GM21360 (cell line): Measurements from ENCODE around the gene TK2.
"Not testable (repeated sequence)": the region's sequence is repeated elsewhere in the genome, so short reads cannot be mapped to it uniquely, and the experiment has no call there.

Experiments used
- ATAC-seq: cut with Tn5 transposase; IDR thresholded peaks from one replicate; pipeline ENCODE4 v1.9.1; 2021; ENCODE audit warnings: mild to moderate bottlenecking, moderate library complexity; ENCODE audit not compliant: unreplicated experiment

TK2 gene

DNA sequence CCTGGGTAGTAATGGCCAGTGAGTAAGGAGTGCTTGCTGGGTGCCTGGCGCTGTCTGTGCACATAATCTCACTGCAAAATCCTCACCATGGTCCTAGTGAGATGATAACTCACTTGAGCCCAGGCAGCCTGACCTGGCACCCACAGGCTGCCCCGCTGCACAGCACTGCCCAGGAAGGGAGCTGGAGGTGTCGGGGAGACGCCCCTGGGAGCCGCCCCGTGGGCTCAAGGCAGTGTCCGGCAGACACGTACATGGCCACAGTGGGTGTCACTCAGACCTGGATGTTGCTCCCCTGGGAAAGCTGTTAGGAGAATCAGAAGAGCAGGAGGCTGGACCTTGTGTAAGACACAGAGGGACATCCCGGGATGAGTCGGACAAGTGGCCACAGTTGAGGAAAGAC lies 78.7 kb downstream of the TK2 start:
- no peak for ATAC-seq

DNA sequence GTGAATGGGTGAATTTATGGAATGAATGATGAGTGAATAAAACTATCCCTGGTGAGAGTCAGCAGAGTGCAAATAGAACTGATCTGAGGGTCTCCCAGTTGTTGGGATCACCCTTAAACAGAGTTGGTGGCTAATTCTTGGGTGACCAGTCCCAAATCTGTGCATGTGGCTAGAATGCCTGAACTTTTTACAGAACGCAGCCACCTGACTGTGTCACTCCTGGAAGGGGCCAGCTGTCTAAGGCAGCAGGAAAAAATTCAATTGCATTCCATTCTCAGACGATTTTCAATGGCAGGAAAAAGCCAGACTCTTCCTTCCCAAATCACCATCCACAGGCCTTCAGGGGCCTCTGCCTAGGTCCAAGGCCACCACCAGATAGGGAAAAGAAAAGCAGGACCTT lies 79.4 kb downstream of the TK2 start:
- ATAC-seq, result no peak

DNA sequence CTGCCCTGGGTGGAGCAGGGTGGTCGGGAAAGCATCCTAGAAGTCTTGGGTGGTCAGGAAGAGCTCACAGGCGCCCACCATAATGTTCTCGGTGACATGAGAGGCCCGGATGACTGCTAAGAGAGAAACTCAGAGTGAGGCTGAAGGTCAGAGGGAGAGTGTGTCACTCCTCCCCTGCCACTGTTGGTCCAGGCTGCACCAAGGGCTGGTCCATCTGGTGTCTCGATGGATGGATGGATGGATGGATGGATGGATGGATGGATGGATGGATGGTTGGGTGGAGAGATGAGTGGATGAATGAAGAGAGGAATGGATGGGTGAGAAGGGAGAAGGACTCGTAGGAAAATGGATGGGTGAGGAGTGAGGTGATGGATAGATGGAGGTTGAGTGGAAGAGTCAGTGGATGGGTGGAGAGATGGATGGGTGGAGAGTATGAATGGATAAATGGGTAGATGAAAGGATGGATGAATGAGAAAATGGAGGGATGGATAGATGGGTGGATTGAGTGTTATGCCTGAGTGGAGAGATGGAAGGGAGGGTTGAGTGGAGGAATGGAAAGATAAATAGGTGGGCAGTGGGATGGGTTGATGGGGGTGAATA lies 79.9 kb downstream of the TK2 start:
- no peak for ATAC-seq

GRCh38 chr16:66469291-66469946 lies 80.5 kb downstream of the TK2 start:
- no peak for ATAC-seq

DNA sequence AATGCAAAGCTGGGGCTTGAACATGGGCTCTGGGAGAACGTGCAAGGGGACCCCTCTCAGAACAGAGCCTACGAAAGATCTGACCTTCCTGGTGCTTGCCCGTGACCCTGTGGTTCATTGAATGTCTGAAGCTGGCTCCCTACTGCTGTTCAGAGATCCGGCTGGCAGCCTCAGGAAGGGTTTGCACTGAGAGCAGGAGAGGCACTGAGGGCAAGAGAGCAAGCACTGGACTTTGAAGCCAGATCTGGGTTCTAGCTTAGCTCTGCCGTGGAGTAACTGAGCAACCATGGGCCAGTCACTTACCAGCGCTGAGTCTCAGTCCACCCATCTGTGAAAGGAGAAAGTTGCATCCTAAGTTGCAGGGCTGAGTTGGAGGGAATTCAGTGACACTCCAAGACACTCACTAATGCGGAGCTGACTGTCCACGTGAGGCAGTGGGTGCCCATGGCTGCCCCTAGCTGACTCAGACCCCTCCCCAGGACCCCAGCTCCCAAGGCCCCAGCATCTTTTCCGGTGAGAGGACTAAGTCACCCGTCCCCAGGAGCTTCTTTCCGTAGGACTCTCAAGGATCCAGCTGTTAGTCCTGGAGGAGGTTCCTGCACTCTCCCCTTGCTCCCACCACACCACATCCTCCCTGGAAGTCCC lies 81.5 kb downstream of the TK2 start:
- no peak for ATAC-seq

DNA sequence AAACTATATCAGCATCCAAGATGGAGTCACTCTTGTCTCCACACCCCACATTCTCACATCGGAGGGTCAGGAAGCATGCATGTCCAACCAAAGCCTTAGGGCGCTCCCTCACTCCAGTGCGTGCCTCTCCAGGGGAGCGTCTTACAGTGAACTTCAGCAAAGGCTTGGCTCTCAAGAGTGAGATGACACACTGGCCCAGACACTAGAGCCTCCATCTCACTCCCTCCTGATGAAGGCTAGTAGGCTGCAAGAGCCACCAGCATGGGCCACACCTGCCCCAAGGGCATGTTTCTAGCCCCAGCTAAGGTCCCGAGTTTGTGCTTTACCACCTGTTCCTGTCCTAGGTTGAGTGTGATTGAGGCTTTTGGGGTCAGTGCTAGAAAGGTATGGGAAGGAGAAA lies 82.3 kb downstream of the TK2 start:
- no peak for ATAC-seq

- not testable (repeated sequence) for ATAC-seq
These were observed 83.3 kb downstream of the TK2 start for GRCh38 chr16:66466636-66467035.

DNA sequence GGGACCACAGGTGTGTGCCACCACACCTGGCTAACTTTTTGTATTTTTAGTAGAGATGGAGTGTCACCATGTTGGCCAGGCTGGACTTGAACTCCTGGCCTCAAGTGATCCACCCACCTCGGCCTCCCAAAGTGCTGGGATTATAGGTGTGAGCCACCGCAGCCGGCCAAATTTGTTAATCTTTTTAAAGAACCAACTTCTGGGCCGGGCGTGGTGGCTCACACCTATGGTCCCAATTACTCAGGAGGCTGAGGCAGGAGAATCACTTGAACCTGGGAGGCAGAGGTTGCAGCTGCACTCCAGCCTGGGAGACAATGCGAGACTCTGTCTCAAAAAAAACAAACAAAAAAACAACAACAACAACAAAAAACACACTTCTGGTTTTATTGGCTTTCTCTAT lies 84.0 kb downstream of the TK2 start:
- not testable (repeated sequence) for ATAC-seq

DNA sequence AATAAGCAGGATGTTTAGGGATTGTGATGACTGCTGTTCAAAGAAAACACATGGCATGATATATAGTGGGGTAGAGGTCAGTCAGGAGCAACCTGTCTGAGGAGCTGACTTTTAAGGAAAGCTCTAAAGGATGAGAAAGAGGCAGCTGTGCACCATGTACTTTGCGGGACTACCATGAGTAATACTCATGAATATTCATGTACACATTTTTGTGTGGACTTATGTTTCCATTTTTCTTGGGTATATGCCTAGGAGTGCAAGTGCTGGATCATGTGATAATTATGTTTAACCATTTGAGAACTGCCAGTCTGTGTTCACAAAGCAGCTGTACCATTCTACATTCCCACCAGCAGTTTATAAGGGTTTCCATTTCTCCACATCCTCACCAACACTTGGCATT lies 87.0 kb downstream of the TK2 start:
- ATAC-seq, result no peak

- no peak for ATAC-seq
These were observed 89.2 kb downstream of the TK2 start for GRCh38 chr16:66460703-66461102.

DNA sequence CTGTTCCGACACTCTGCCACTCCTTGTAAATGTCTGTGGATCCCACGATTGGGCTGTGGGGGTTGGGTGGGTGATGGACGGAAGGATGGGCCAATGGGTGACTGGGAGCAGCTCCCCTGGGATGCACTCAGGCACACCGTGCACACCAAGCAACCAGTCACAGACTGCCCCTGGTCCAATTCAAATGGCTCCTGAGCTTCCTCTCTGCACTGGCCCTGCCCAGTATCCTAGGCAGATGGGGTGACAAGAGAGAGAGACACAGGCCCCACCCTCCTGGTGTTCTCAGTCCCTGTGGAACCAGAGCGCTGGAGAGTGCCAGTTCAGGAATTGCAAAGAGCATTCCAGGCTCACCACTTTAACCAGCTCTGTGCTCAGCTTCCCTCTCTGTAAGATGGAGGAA lies 90.0 kb downstream of the TK2 start:
- no peak for ATAC-seq

DNA sequence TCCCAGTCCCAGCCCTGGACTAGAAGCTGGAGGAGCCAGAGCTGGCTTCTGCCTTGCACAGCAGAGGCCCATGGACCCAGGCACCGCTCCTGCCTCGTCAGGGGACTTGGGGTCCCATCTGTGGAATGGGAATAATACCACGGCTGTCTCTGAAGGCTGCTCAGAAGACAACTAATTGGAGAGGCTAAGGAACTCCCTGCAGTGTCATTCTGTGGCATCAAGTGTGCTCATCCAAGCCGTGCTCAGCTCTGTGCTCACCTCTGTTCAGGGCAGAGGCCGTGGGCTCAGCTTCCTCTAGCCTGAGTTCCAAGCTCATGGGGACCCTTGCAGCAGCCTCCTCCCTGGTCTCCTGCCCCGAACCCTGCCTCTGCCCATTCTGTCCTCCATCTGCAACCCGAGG lies 91.1 kb downstream of the TK2 start:
- no peak for ATAC-seq

- ATAC-seq, result no peak
These were observed 91.6 kb downstream of the TK2 start for GRCh38 chr16:66458292-66458691.
